Erythroblast (primary cell): ENCODE measurements around the gene ZNRF3.
"Not testable (repeated sequence)": the region's sequence is repeated elsewhere in the genome, so short reads cannot be mapped to it uniquely, and the experiment has no call there.

Source experiments
- DNase-seq, 2 experiments: peaks; one replicate each; lab custom pipeline; 2025; lab: John Stamatoyannopoulos, UW
- GATA1 ChIP-seq: IDR thresholded peaks from 2 replicates; pipeline ENCODE4 v1.6.1; 2011; ENCODE audit warnings: low read depth, mild to moderate bottlenecking, control low read depth, low read length, moderate library complexity
- POLR2A ChIP-seq: IDR thresholded peaks from 2 replicates; pipeline ENCODE4 v1.6.1; 2011; ENCODE audit warnings: mild to moderate bottlenecking, low read length

ZNRF3 gene

DNA sequence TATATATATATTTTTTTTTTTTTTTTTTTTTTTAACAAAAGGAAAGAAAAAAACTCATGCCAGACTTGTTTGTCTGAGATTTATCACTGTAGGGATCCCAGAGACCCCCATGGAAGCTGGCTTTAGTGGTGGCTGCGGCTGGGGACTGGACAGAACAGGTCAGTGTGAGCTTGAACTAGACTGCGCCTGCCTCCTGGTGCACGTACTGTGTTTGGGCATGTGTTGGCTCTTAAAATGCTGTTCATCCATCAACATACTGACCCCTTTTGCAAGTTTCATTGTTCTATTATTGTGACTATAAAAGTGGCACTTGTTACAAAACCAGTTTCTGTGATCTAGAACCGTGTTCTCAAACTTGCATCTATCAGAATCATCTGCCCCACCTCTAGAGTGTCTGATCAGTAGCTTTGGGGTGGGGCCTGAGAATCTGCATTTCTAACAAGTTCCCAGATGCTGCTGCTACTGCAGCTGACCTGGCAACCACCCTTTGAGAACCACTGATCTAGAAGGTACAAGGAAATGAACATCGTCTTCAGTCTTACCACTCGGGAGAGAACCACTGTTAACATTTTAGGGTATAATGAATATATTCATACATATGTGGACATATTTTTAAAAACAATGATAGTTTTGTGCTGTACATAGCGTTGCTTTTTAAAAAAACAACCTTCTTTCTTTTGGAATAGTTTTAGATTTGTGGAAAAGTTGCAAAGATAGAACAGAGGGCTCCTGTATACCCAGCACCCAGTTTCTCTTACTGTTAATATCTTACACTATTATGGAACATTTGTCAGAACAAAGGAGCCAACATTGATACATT, 54.0 kb downstream of the ZNRF3 start:
- DNase-seq: no peak
- TF ChIP-seq GATA1: no peak
- TF ChIP-seq POLR2A: no peak

DNA sequence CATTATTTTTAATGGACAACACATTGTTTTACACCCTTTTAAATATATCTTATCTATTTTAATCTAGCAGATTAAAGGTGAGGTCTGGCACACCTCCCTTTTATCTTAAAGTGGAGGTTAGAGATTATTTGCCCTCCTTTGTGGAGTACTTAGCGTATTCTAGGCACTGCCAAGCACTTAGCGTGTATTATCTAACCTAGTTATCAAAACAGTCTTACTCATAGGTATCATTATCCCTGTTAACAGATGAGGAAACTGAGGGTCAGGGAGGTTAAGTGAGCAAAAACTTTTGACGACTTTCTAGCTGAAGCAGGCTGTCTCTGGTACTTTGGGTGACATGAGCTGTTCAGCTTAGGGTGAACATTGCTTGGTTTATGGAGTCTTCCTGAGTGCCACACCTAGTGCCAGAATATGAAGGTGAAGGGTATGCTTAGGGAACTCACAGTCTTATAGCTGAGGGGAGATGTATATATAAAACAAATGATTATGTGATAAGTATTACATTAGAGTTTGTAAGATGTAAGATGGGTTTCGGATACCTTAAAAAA, 55.0 kb downstream of the ZNRF3 start:
- TF ChIP-seq GATA1: no peak
- no peak for TF ChIP-seq POLR2A
- DNase-seq: no peak

DNA sequence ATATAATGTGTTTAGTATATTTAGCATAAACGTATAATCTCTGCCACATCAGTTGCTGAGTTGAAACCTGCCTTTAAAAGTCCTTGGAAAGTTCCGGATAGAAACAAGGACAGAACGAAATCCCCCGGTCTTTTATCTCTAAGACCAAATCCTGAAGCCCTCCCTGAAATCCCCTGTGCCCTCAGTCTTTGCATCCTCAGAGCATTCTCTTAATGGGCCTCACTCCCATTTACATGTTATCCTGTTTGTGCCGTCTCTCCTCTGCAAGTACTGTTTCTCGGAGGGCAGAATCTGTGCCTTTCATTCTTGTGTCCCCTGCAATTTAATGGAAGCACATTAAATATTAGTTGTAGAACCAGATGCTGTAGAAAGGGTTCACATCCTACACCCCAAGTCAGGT, 56.0 kb downstream of the ZNRF3 start:
- DNase-seq: no peak
- no peak for TF ChIP-seq POLR2A
- no peak for TF ChIP-seq GATA1

DNA sequence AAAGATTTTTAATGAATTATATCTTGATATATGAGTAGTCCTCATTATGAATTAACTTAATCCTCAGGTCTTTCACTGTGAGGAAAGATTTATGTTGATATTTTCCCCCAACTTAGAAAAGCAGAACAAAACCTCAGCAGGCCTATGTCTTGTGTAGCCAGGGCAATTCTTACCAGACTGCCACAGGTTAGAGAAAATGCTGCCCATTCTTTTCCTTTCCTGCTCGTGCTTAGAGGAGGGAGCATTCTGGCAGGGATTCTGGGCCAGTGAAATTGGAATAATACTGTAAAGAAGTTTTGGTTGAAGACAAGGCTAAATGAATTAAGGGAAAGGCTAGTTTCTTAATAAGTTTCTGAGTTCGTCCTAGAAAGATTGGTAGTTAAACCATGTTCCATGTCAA, 56.6 kb downstream of the ZNRF3 start:
- DNase-seq: no peak
- no peak for TF ChIP-seq POLR2A
- TF ChIP-seq GATA1: no peak

DNA sequence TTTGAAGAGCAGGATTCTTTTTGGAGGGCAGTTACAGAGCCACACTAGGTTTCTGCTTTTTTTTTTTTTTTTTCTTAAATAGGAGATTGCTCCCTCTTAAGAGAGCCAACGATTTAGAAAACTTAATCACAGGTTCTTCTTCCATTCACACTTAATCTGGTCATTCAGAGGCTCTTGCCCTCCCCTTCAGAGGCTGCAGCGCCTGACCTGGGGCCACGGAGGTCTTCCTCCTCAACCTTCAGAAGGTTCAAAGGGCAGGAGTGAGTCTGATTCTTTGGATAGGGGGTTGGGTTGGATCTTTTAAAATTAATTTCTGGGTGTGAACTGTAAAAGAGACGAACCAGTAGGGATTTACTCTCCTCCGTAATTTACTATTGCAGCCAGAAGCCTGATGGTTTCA, 57.1 kb downstream of the ZNRF3 start:
- TF ChIP-seq GATA1 (no peak), POLR2A (no peak)

DNA sequence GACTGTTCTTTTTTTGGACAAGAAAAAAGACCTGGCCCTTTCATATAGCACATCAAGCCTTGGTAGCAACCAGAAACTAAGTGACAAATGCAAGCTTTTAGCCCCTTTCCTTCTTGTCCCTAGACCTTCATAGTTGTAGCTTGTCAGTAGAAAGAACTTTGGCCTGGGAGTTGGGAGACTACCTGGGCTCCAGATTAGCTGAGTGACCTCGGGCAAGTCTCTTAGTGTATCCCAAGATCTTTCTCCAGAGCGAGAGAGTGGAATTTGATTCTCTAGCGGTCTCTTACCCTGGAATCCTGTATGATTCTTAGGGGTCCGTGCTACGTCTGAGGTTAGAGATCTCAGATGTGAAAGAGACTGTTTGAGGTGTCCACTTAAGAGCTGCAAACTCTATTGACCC, 59.0 kb downstream of the ZNRF3 start:
- TF ChIP-seq POLR2A: no peak
- no peak for DNase-seq

More for the DNA sequence above, 57.1 kb downstream of the ZNRF3 start:
- DNase-seq: no peak

DNA sequence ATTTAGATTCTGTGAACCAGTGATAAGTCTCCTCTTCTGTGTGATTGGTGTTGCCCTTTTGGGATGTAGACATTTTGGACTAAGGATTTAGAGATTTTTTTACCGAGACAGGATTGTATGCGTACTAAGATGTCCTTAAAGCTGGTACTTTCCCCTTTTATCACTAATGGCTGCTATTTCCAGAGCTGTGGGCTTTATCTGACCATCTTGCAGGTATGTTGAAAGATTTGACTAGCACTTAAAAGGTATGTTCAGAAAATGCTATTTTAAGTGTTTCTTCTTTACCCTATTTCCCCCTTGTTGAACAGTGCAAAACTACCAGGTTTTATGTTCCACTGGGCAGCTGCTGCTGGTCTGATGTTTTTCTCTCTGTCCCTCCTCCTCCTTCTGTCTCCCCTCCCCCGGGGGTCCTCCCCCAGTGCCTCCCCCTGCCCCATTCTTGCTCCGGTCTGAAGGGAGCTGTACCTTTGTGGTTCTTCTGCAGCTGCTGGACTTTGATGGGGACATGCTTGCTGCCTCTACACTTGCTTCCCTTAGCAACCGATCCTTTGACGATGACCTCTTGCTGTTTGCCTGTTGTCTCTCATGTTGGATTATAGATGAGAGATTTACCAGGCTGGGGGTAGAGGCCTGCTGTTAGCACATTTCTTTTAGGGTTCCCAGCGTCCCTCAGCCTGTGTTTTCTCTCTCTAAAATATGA, 59.6 kb downstream of the ZNRF3 start:
- TF ChIP-seq POLR2A (no peak), GATA1 (no peak)
- no peak for DNase-seq

DNA sequence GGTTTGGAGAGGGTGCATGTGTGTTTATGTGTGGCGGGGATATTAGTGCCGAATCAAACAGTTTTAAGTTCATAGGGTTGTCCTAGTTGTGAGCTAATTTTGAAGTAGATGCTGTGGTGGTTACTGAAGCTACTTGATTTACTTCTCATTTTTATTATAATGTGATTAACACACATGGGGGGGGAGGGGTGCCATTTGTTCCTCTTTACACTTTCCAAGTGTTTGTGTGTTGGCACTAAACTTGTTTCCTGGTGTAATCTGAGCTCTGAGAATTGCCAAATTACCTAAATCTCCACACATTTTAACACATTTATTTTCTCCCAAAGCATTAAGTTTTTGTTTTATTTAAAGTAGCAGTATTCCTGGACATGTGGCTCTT, 60.1 kb downstream of the ZNRF3 start:
- DNase-seq: no peak

DNA sequence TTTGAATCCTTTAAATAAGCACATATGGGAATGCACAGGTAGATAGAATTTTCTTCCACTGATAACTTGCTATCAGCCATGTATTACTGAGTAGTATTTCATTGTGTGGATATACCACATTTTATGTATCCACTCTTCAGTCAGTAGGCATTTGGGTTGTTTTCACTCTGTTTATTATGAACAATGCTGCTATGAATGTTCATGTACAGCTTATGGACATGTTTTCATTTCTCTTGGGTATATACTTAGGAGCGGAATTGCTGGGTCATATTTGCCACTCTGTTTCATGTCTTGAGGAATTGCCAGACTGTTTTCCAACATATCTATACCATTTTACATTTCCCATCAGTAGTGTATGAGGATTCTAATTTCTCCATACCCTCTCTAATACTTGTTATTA, 63.8 kb downstream of the ZNRF3 start:
- TF ChIP-seq POLR2A: no peak
- TF ChIP-seq GATA1: no peak
- DNase-seq: no peak

More for the DNA sequence above, 60.1 kb downstream of the ZNRF3 start:
- TF ChIP-seq POLR2A: no peak
- TF ChIP-seq GATA1: no peak

DNA sequence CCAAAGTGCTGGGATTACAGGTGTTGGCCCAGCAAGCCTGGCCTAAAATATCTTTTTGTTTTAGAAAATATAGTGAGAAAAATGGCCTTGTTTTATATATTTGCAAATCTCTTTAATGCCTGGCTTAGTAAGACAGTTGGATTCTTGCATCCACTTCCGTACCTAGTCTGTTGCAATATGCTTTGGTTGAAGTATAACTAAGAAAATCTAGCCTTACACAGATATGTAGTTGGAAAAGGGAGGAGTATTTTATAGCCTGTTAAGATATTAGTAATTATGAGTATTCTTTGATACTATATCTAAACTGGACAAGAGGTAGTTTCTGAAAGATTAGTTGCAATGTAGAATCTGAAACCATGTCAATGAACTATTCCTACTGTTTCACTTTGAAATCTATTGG, 65.1 kb downstream of the ZNRF3 start:
- TF ChIP-seq POLR2A (no peak), GATA1 (no peak)
- no peak for DNase-seq

DNA sequence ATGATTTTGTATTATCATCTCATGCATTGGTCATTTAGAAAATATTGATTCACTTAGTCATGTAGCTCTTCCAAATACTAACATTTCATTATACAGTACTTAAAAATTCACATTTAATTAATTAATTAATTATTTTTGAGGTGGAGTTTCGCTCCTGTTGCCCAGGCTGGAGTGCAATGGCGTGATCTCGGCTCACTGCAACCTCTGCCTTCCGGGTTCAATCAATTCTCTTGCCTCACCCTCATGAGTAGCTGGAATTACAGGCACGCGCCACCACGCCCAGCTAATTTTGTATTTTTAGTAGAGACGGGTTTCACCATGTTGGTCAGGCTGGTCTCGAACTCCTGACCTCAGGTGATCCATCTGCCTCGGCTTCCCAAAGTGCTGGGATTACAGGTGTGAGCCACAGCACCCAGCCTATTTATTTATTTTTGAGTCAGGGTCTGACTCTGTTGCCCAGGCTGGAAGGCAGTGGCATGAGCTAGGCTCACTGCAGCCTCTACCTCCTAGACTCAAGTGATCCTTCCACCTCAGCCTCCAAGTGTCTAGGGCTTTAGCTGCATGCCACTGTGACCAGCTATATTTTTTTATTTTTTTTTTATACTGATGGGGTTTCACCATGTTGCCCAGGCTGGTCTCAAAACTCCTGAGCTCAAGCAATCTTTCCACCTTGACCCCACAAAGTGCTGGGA, 65.6 kb downstream of the ZNRF3 start:
- DNase-seq: not testable (repeated sequence)

DNA sequence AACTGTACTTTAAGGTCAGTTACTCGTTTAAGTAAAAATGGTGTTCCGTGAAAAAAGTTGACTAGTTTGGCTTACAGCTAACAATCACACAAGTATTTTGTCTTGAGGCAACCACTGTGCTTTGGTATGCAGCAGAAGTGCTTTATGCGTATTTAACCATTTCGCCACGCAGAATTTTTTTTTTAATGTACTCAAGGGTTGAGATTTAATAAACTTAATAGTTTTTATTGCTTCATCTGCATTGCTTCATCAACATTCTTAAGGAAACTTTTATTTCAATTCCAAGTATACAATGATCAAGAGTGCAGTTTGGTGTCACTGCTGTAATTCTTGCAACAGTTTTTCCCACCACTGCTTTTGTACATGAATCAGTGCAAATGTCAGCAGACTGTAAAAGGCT, 66.4 kb downstream of the ZNRF3 start:
- DNase-seq: no peak
- TF ChIP-seq POLR2A (no peak), GATA1 (no peak)

DNA sequence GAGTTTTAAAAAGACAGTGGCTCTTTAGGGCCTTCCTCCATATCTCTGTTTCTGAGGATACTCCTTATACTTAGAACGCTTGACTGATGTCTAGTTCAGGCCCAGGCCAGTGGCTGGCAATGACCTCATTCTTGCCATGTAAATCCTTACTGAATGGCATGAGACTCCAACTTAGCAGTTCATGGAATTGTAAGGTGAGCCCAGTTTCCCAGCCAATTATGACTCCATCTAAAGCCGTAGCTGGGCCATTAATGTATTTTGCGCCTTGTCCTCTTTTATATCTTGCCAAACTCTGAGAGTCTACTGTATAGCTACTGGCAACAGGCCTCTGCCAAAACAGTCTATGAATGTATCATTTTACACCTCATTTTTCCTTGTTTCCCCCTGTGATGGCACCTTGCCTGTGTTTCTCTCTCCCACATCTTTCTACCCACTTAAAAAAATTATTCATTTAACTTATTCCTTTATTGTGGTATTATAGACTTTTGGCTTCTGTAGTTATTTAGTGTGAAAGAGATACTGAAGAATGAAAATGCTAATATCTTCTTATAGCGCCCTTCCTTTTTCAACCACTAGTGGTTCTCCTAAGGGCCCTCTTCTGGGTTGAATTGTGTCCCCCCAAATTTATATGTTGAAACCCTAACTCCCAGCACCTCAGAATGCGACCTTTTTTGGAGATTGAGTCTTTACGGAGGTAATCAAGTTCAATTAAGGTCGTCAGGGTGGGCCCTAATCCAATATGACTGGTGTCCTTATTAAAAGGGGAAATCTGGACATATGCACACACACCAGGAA, 67.4 kb downstream of the ZNRF3 start:
- no peak for TF ChIP-seq POLR2A
- no peak for TF ChIP-seq GATA1
- no peak for DNase-seq

DNA sequence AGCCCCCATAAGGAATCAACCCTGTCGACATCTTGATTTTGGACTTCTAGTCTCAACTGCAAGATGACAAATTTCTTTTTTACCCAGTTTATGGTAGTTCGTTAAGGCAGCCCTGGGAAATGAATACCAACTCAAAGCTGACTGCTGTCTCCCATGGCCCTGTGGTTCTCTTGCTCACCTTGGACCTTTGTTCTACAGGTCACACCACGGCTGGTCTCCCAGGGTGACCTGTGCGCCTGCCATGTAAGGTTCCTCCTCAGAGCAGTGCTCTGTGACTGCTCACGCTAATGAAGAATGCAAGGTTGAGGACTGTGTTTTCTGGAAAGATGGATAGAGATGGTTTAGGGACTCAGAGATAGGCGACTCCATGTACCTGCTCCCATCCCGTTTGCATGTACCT, 68.2 kb downstream of the ZNRF3 start:
- no peak for DNase-seq
- TF ChIP-seq GATA1: no peak
- no peak for TF ChIP-seq POLR2A
